CD14-positive monocyte (primary cell): Measurements from ENCODE around the gene SLC66A1. TPM values are rescaled to one million over a fixed set of nuclear protein-coding genes. Genes with fewer than 3 reads are reported as not detected.
A peak's percentile ranks its signal among the peaks of the same experiment; 100 is the strongest.

Source experiments
- DNase-seq, 3 donors: peaks; one replicate each; pipeline ENCODE4 v3.0.0-alpha.2; 2011 to 2022
- H2AFZ ChIP-seq: 2 replicates; pipeline ENCODE4 v1.6.0; 2012; ENCODE audit warnings: mild to moderate bottlenecking, low read depth, low read length, inconsistent platforms; ENCODE audit not compliant: insufficient read depth, poor library complexity, severe bottlenecking
- H3K27ac ChIP-seq, 2 donors: 1 replicate in 1 of 2; 2 replicates in 1 of 2; pipeline ENCODE4 v1.5.1; 2012 to 2013; ENCODE audit warnings: low read length in 2 of 2, control low read depth in 1 of 2, inconsistent platforms in 1 of 2, low read depth in 1 of 2, mild to moderate bottlenecking in 1 of 2
- H3K27me3 ChIP-seq, 2 donors: one replicate each; pipeline versions ENCODE4 v1.6.0 to v1.6.1; 2011 to 2013; ENCODE audit warnings: low read length in 2 of 2; ENCODE audit not compliant: control insufficient read depth in 2 of 2, insufficient read depth in 2 of 2
- H3K36me3 ChIP-seq, 2 donors: replicated peaks in 1 of 2; 1 replicate in 1 of 2; 2 replicates in 1 of 2; pipeline versions ENCODE4 v1.5.1 to v1.6.1; 2012 to 2013; ENCODE audit warnings: low read length in 2 of 2, control low read depth in 1 of 2, inconsistent platforms in 1 of 2, mild to moderate bottlenecking in 1 of 2; ENCODE audit not compliant: insufficient read depth in 2 of 2, control insufficient read depth in 1 of 2
- H3K4me1 ChIP-seq, 2 donors: 1 replicate in 1 of 2; 2 replicates in 1 of 2; pipeline versions ENCODE4 v1.5.1 to v1.6.1; 2012 to 2013; ENCODE audit warnings: low read length in 2 of 2, control low read depth in 1 of 2, inconsistent platforms in 1 of 2, mild to moderate bottlenecking in 1 of 2, moderate library complexity in 1 of 2; ENCODE audit not compliant: insufficient read depth in 2 of 2, control insufficient read depth in 1 of 2
- H3K4me2 ChIP-seq: replicated peaks from 2 replicates; pipeline ENCODE3; 2012; ENCODE audit warnings: low read length, moderate library complexity, mild to moderate bottlenecking; ENCODE audit not compliant: poor library complexity, severe bottlenecking; ENCODE audit errors: extremely low read depth
- H3K4me3 ChIP-seq, 3 experiments: fragments of 200-600 bp in 1 of 3; sonication (generic) in 1 of 3; replicated peaks in 1 of 3; 1 replicate in 2 of 3; 2 replicates in 1 of 3; pipeline ENCODE4 v1.5.1; 2011 to 2013; ENCODE audit warnings: low read length in 3 of 3, mild to moderate bottlenecking in 3 of 3, control low read depth in 2 of 3, low read depth in 2 of 3, inconsistent platforms in 1 of 3, moderate library complexity in 1 of 3
- H3K79me2 ChIP-seq: 2 replicates; pipeline ENCODE4 v1.6.0; 2012; ENCODE audit warnings: mild to moderate bottlenecking, control low read depth, inconsistent platforms, low read length, moderate library complexity; ENCODE audit not compliant: insufficient read depth
- H3K9ac ChIP-seq: 2 replicates; pipeline ENCODE4 v1.6.0; 2017; ENCODE audit warnings: low read length, mild to moderate bottlenecking; ENCODE audit not compliant: insufficient read depth, poor library complexity, severe bottlenecking
- H3K9me3 ChIP-seq, 2 donors: replicated peaks in 1 of 2; 1 replicate in 1 of 2; 2 replicates in 1 of 2; pipeline versions ENCODE4 v1.5.1 to v1.6.1; 2012 to 2013; ENCODE audit warnings: low read length in 2 of 2, control low read depth in 1 of 2; ENCODE audit not compliant: control insufficient read depth in 1 of 2, insufficient read depth in 1 of 2
- H4K20me1 ChIP-seq: 2 replicates; pipeline ENCODE4 v1.6.0; 2012; ENCODE audit warnings: mild to moderate bottlenecking, low read length, control low read depth, moderate library complexity; ENCODE audit not compliant: insufficient read depth
- H3K27ac Mint-ChIP-seq, 7 donors: one replicate each; pipeline ENCODE4 v1.8.0; 2020; ENCODE audit warnings: mild to moderate bottlenecking in 7 of 7, mixed read lengths in 7 of 7, moderate library complexity in 6 of 7, inconsistent platforms in 2 of 7
- H3K27me3 Mint-ChIP-seq, 3 donors: one replicate each; pipeline ENCODE4 v1.8.0; 2021 to 2022; ENCODE audit warnings: low read depth in 3 of 3, mild to moderate bottlenecking in 3 of 3, mixed read lengths in 3 of 3, moderate library complexity in 3 of 3, inconsistent platforms in 1 of 3
- H3K36me3 Mint-ChIP-seq, 2 donors: one replicate each; pipeline ENCODE4 v1.8.0; 2020; ENCODE audit warnings: mixed read lengths in 2 of 2, inconsistent platforms in 1 of 2, mild to moderate bottlenecking in 1 of 2
- H3K4me1 Mint-ChIP-seq: one replicate; pipeline ENCODE4 v1.8.0; 2020; ENCODE audit warnings: mild to moderate bottlenecking, mixed read lengths
- H3K4me3 Mint-ChIP-seq, 2 donors: one replicate each; pipeline ENCODE4 v1.8.0; 2020; ENCODE audit warnings: mild to moderate bottlenecking in 2 of 2, mixed read lengths in 2 of 2, moderate library complexity in 1 of 2
- H3K9me3 Mint-ChIP-seq, 7 donors: one replicate each; pipeline ENCODE4 v1.8.0; 2020 to 2022; ENCODE audit warnings: mixed read lengths in 7 of 7, mild to moderate bottlenecking in 6 of 7, moderate library complexity in 6 of 7, inconsistent platforms in 2 of 7
- CTCF ChIP-seq: fragments of 200-600 bp; IDR thresholded peaks from one replicate; pipeline ENCODE4 v1.8.0; 2022; ENCODE audit warnings: antibody characterized with exemption, mild to moderate bottlenecking
- WGBS: methylation state at CpG from one replicate; pipeline ENCODE4 v1.1.5; 2013; ENCODE audit warnings: missing lambda C conversion rate; ENCODE audit not compliant: insufficient coverage; 5-methylcytosine and 5-hydroxymethylcytosine counted together
- intact Hi-C, 2 donors: fragments of 100-400 bp; cut with micrococcal nuclease; formaldehyde crosslinking; loops; one replicate each; pipeline versions ENCODE4 v1.15.0 to v1.15.1; 2023
- polyA plus RNA-seq, 3 donors: library from polyadenylated mRNA; depleted of rRNA in 1 of 3; unstranded in 2 of 3; stranded (reverse) in 1 of 3; fragments of 300-500 nt in 2 of 3; fragments of >200 nt in 1 of 3; fragmentation: Illumina TruSeq in 2 of 3; gene quantifications; 1 replicate in 2 of 3; 2 replicates in 1 of 3; pipeline ENCODE4 v1.2.3, GENCODE V29; 2012 to 2021

SLC66A1 gene
- polyA plus RNA-seq, 3 donors, result 9.1 to 21.1 (median 9.7) TPM

- Mint-ChIP-seq H3K4me3 (no peak overlapping the region), H3K4me1 (peaks cover 38% of the 10 kb centered on the region), H3K27ac (peak overlapping the region in 2 of 7 donors; percentile 25 to 81), H3K36me3 (peaks cover 64 to 76% of the 10 kb centered on the region in 2 donors), H3K27me3 (no peaks in the 10 kb centered on the region), H3K9me3 (peaks cover 0 to 2% (median 0%) of the 10 kb centered on the region in 7 donors)
- Histone ChIP-seq H3K9me3 (no peaks in the 10 kb centered on the region), H3K79me2 (no peaks in the 10 kb centered on the region), H2AFZ (no peak overlapping the region), H3K4me2 (no peak overlapping the region), H3K4me1 (peaks cover 35 to 45% of the 10 kb centered on the region in 2 donors), H3K27me3 (no peaks in the 10 kb centered on the region), H3K36me3 (peaks cover 55 to 70% of the 10 kb centered on the region in 2 donors), H3K9ac (no peak overlapping the region), H3K4me3 (no peak overlapping the region), H3K27ac (no peak overlapping the region), H4K20me1 (peaks cover 83% of the 10 kb centered on the region)
- no peak for TF ChIP-seq CTCF
- WGBS, result 98% methylated on average over 11 of the region's 11 CpGs
- intact Hi-C loops, result loop anchor here (5.0 to 10.0 kb wide), 2 partner anchors 307 to 310 kb away; no protein-coding TSS in a partner anchor
- DNase-seq, result no peak
These were observed 32.7 kb downstream of the SLC66A1 start for GRCh38 chr1:19344831-19345230.

GRCh38 chr1:19345391-19345790, 33.3 kb downstream of the SLC66A1 start:
- Histone ChIP-seq H3K4me3 (no peak overlapping the region), H3K9ac (no peak overlapping the region), H3K9me3 (no peaks in the 10 kb centered on the region), H3K4me2 (no peak overlapping the region), H2AFZ (no peak overlapping the region), H3K79me2 (no peaks in the 10 kb centered on the region), H3K27ac (peak overlapping the region in 1 of 2 donors; percentile 50), H3K36me3 (peaks cover 55 to 70% of the 10 kb centered on the region in 2 donors), H3K4me1 (peaks cover 35 to 45% of the 10 kb centered on the region in 2 donors), H4K20me1 (peaks cover 83% of the 10 kb centered on the region), H3K27me3 (no peaks in the 10 kb centered on the region)
- Mint-ChIP-seq H3K4me3 (no peak overlapping the region), H3K27me3 (peaks cover 0 to 1% (median 0%) of the 10 kb centered on the region in 3 donors), H3K4me1 (peaks cover 39% of the 10 kb centered on the region), H3K9me3 (peaks cover 0 to 2% (median 0%) of the 10 kb centered on the region in 7 donors), H3K36me3 (peaks cover 65 to 76% of the 10 kb centered on the region in 2 donors), H3K27ac (peak overlapping the region in 3 of 7 donors; percentile 25 to 72 (median 58))
- 93% methylated on average over 8 of the region's 8 CpGs for WGBS
- DNase-seq, result no peak
- intact Hi-C loops, result loop anchor here (5.0 to 10.0 kb wide), 2 partner anchors 307 to 309 kb away; no protein-coding TSS in a partner anchor
- no peak for TF ChIP-seq CTCF
